HepG2 (cell line): ENCODE data around the gene ATP11A. TPM values are rescaled to one million over a fixed set of nuclear protein-coding genes. Genes with fewer than 3 reads are reported as not detected.

Experiments used
- ARNT ChIP-seq: fragments of 450-650 bp; IDR thresholded peaks from 2 replicates; pipeline ENCODE4 v1.6.1; 2017
- FOXA3 ChIP-seq: IDR thresholded peaks from 2 replicates; pipeline ENCODE4 v1.6.1; 2016; ENCODE audit warnings: missing genetic modification reagents, missing compliant biosample characterization
- FOXO1 ChIP-seq: sonication (generic); formaldehyde crosslinking; IDR thresholded peaks from 2 replicates; pipeline ENCODE4 v1.4.0; 2020; ENCODE audit warnings: missing genetic modification reagents
- FOXP1 ChIP-seq, 2 experiments: fragments of 450-650 bp in 1 of 2; IDR thresholded peaks; 2 replicates each; pipeline ENCODE4 v1.6.1; 2017 to 2018; ENCODE audit warnings: antibody characterized with exemption in 1 of 2
- KLF9 ChIP-seq: IDR thresholded peaks from 2 replicates; pipeline ENCODE4 v1.6.1; 2016; ENCODE audit warnings: low read depth
- SIX4 ChIP-seq: sonication (generic); formaldehyde crosslinking; IDR thresholded peaks from 2 replicates; pipeline ENCODE4 v1.4.0; 2020; ENCODE audit warnings: missing genetic modification reagents
- SOX13 ChIP-seq, 3 experiments: fragments of 450-650 bp in 1 of 3; sonication (generic) in 1 of 3; formaldehyde crosslinking in 1 of 3; IDR thresholded peaks in 2 of 3; conservative IDR thresholded peaks in 1 of 3; 2 replicates each; pipeline versions ENCODE4 v1.5.0 to v1.6.1; 2016 to 2020; ENCODE audit warnings: antibody characterized with exemption in 1 of 3, mild to moderate bottlenecking in 1 of 3, missing compliant biosample characterization in 1 of 3, missing genetic modification reagents in 1 of 3, moderate library complexity in 1 of 3
- ZSCAN30 ChIP-seq: sonication (generic); formaldehyde crosslinking; IDR thresholded peaks from 2 replicates; pipeline ENCODE4 v1.5.0; 2020; ENCODE audit warnings: mild to moderate bottlenecking, missing genetic modification reagents
- polyA plus RNA-seq, 8 experiments: library from polyadenylated mRNA; depleted of rRNA in 3 of 8; stranded (reverse) in 7 of 8; unstranded in 1 of 8; fragments of >200 nt; fragmentation: Illumina TruSeq in 4 of 8; extraction: Trizol in 4 of 8; gene quantifications; 2 replicates each; pipeline versions ENCODE4 v1.2.1 to v1.2.3, GENCODE V29; 2011 to 2016; ENCODE audit warnings: low read depth in 4 of 8, missing spikeins in 1 of 8, mixed read lengths in 1 of 8; ENCODE audit not compliant: insufficient read depth in 1 of 8
- total RNA-seq, 5 experiments: library from RNA; depleted of rRNA; stranded (reverse); fragments of >200 nt; fragmentation: Illumina TruSeq; extraction: Trizol; gene quantifications; 2 replicates each; pipeline ENCODE4 v1.2.3, GENCODE V29; 2016; ENCODE audit warnings: low read depth in 1 of 5
- TF ChIP-seq, protein P1 (sequence below): sonication (generic); formaldehyde crosslinking; IDR thresholded peaks from 2 replicates; pipeline ENCODE4 v1.5.1; 2020; ENCODE audit warnings: mild to moderate bottlenecking, missing genetic modification reagents, moderate library complexity
- TF ChIP-seq, protein P2 (sequence below): sonication (generic); formaldehyde crosslinking; IDR thresholded peaks from 2 replicates; pipeline ENCODE4 v1.4.0; 2020; ENCODE audit warnings: missing genetic modification reagents
- TF ChIP-seq, protein P3 (sequence below): sonication (generic); formaldehyde crosslinking; IDR thresholded peaks from 2 replicates; pipeline ENCODE4 v1.5.1; 2020; ENCODE audit warnings: mild to moderate bottlenecking, missing genetic modification reagents, borderline replicate concordance
- TF ChIP-seq, protein P4 (sequence below): sonication (generic); formaldehyde crosslinking; IDR thresholded peaks from 2 replicates; pipeline ENCODE4 v1.8.1; 2023; ENCODE audit warnings: missing genetic modification reagents, inconsistent platforms, borderline replicate concordance
- TF ChIP-seq, protein P5 (sequence below): sonication (generic); formaldehyde crosslinking; IDR thresholded peaks from 2 replicates; pipeline ENCODE4 v1.4.0; 2020; ENCODE audit warnings: mild to moderate bottlenecking, missing genetic modification reagents

ATP11A gene
- total and polyA plus RNA-seq, 2 of the 13 experiments (the other 11 are each of a cell fraction or from before 2014, with no cell fraction given): 18.4 to 20.1 TPM

DNA sequence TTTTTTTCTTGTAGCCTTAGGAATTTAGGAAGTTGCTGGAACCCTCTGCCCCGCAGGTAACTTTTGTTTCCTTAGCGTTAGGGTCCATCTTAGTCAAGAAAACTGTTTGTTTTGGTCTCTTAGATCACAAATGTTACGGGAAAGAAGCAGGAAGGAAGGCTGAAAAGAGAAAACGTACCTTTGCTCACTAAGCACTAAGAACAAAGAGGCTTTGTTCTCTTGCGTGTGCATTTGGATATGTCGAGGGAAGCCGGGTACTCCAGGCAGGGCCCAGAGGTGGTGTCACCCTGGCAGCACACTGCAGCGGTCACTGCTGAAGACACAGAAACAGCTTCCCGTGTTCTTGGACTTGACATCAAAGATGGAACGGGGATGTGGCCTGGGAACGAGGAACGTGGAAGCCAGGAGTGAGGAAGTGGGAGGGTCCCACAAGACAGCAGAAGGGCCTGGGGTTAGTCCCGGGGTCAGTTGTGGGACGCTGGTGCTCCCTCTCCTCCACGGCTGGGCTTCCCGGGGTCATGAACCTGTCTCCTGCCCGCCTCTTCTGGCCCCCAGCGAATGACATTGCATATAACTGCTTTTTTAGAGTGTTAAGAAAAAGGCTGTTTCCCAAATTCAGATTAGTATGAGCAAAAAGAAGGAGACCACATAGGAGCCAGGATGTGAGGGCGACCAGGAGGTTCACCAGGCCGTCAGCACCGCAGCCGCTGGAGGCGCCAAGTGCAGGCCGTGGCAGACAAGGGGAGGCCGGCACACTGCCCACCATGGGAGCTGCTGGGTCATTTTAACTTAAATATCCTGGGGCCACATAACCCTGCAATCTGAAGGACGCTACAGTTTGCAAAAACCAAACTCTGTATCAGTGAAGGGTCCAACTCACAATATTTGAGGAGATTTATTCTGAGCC, 31.6 kb downstream of the ATP11A start (continued):
- TF ChIP-seq, protein P1, sequence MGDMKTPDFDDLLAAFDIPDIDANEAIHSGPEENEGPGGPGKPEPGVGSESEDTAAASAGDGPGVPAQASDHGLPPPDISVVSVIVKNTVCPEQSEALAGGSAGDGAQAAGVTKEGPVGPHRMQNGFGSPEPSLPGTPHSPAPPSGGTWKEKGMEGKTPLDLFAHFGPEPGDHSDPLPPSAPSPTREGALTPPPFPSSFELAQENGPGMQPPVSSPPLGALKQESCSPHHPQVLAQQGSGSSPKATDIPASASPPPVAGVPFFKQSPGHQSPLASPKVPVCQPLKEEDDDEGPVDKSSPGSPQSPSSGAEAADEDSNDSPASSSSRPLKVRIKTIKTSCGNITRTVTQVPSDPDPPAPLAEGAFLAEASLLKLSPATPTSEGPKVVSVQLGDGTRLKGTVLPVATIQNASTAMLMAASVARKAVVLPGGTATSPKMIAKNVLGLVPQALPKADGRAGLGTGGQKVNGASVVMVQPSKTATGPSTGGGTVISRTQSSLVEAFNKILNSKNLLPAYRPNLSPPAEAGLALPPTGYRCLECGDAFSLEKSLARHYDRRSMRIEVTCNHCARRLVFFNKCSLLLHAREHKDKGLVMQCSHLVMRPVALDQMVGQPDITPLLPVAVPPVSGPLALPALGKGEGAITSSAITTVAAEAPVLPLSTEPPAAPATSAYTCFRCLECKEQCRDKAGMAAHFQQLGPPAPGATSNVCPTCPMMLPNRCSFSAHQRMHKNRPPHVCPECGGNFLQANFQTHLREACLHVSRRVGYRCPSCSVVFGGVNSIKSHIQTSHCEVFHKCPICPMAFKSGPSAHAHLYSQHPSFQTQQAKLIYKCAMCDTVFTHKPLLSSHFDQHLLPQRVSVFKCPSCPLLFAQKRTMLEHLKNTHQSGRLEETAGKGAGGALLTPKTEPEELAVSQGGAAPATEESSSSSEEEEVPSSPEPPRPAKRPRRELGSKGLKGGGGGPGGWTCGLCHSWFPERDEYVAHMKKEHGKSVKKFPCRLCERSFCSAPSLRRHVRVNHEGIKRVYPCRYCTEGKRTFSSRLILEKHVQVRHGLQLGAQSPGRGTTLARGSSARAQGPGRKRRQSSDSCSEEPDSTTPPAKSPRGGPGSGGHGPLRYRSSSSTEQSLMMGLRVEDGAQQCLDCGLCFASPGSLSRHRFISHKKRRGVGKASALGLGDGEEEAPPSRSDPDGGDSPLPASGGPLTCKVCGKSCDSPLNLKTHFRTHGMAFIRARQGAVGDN (CRISPR knock-in tag): peak; percentile 88
- TF ChIP-seq, protein P2, sequence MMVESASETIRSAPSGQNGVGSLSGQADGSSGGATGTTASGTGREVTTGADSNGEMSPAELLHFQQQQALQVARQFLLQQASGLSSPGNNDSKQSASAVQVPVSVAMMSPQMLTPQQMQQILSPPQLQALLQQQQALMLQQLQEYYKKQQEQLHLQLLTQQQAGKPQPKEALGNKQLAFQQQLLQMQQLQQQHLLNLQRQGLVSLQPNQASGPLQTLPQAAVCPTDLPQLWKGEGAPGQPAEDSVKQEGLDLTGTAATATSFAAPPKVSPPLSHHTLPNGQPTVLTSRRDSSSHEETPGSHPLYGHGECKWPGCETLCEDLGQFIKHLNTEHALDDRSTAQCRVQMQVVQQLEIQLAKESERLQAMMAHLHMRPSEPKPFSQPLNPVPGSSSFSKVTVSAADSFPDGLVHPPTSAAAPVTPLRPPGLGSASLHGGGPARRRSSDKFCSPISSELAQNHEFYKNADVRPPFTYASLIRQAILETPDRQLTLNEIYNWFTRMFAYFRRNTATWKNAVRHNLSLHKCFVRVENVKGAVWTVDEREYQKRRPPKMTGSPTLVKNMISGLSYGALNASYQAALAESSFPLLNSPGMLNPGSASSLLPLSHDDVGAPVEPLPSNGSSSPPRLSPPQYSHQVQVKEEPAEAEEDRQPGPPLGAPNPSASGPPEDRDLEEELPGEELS: peak; percentile 53
- TF ChIP-seq FOXA3 (CRISPR knock-in tag) (peak; percentile 61), FOXO1 (CRISPR knock-in tag) (no peak; the same call in 1 of the 2 replicates), SIX4 (no peak), KLF9 (CRISPR knock-in tag) (no peak), ARNT (no peak), SOX13 (IDR thresholded peaks at IDR 0.05) (0 out of 2 replicates have a peak, but pooled peaks have one; percentile 35), SOX13 (CRISPR knock-in tag; conservative IDR thresholded peaks at IDR 0.05 in 1 of 2, IDR thresholded peaks at IDR 0.05 in 1 of 2) (peak in 1 of 2 experiments; percentile 93; a peak in 2 of 4 replicates), FOXP1 (IDR thresholded peaks at IDR 0.05) (no peak), FOXP1 (CRISPR knock-in tag; IDR thresholded peaks at IDR 0.05) (no peak; the same call in 1 of the 2 replicates), ZSCAN30 (CRISPR knock-in tag) (no peak)
- TF ChIP-seq, protein P3, sequence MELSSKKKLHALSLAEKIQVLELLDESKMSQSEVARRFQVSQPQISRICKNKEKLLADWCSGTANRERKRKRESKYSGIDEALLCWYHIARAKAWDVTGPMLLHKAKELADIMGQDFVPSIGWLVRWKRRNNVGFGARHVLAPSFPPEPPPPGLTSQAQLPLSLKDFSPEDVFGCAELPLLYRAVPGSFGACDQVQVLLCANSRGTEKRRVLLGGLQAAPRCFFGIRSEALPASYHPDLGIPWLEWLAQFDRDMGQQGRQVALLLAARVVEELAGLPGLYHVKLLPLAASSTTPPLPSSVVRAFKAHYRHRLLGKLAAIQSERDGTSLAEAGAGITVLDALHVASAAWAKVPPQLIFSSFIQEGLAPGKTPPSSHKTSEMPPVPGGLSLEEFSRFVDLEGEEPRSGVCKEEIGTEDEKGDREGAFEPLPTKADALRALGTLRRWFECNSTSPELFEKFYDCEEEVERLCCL (CRISPR knock-in tag): no peak
- TF ChIP-seq, protein P4, sequence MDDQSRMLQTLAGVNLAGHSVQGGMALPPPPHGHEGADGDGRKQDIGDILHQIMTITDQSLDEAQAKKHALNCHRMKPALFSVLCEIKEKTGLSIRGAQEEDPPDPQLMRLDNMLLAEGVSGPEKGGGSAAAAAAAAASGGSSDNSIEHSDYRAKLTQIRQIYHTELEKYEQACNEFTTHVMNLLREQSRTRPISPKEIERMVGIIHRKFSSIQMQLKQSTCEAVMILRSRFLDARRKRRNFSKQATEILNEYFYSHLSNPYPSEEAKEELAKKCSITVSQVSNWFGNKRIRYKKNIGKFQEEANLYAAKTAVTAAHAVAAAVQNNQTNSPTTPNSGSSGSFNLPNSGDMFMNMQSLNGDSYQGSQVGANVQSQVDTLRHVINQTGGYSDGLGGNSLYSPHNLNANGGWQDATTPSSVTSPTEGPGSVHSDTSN (CRISPR knock-in tag): no peak
- TF ChIP-seq, protein P5, sequence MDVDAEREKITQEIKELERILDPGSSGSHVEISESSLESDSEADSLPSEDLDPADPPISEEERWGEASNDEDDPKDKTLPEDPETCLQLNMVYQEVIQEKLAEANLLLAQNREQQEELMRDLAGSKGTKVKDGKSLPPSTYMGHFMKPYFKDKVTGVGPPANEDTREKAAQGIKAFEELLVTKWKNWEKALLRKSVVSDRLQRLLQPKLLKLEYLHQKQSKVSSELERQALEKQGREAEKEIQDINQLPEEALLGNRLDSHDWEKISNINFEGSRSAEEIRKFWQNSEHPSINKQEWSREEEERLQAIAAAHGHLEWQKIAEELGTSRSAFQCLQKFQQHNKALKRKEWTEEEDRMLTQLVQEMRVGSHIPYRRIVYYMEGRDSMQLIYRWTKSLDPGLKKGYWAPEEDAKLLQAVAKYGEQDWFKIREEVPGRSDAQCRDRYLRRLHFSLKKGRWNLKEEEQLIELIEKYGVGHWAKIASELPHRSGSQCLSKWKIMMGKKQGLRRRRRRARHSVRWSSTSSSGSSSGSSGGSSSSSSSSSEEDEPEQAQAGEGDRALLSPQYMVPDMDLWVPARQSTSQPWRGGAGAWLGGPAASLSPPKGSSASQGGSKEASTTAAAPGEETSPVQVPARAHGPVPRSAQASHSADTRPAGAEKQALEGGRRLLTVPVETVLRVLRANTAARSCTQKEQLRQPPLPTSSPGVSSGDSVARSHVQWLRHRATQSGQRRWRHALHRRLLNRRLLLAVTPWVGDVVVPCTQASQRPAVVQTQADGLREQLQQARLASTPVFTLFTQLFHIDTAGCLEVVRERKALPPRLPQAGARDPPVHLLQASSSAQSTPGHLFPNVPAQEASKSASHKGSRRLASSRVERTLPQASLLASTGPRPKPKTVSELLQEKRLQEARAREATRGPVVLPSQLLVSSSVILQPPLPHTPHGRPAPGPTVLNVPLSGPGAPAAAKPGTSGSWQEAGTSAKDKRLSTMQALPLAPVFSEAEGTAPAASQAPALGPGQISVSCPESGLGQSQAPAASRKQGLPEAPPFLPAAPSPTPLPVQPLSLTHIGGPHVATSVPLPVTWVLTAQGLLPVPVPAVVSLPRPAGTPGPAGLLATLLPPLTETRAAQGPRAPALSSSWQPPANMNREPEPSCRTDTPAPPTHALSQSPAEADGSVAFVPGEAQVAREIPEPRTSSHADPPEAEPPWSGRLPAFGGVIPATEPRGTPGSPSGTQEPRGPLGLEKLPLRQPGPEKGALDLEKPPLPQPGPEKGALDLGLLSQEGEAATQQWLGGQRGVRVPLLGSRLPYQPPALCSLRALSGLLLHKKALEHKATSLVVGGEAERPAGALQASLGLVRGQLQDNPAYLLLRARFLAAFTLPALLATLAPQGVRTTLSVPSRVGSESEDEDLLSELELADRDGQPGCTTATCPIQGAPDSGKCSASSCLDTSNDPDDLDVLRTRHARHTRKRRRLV (CRISPR knock-in tag): no peak
